GM12864 (cell line): ENCODE results near the gene INO80D.

Experiments used
- DNase-seq: peaks from one replicate; pipeline ENCODE4 v3.0.0-alpha.2; 2011; ENCODE audit warnings: low read depth
- H3K4me3 ChIP-seq: 2 replicates; pipeline ENCODE4 v1.5.1; 2011; ENCODE audit warnings: mild to moderate bottlenecking, low read depth, low read length, control low read depth
- CTCF ChIP-seq: IDR thresholded peaks from 2 replicates; pipeline ENCODE4 v1.5.1; 2011; ENCODE audit warnings: low read depth, mild to moderate bottlenecking, moderate library complexity, low read length, control low read depth, inconsistent platforms; ENCODE audit errors: missing control alignments

The INO80D gene

GRCh38 chr2:206004004-206004693 is 81.8 kb downstream of the INO80D start:
- peak; percentile 59 for TF ChIP-seq CTCF
- DNase-seq: no peak
- no peak overlapping the region for H3K4me3 ChIP-seq

- no peak for TF ChIP-seq CTCF
- DNase-seq: no peak
- no peak overlapping the region for H3K4me3 ChIP-seq
Measured at GRCh38 chr2:206002440-206002839, 83.5 kb downstream of the INO80D start.

- no peak overlapping the region for H3K4me3 ChIP-seq
- no peak for DNase-seq
- TF ChIP-seq CTCF: no peak
Measured at GRCh38 chr2:206001912-206002311, 84.1 kb downstream of the INO80D start.

- no peak for TF ChIP-seq CTCF
- no peak overlapping the region for H3K4me3 ChIP-seq
- no peak for DNase-seq
Measured at GRCh38 chr2:206000776-206001175, 85.2 kb downstream of the INO80D start.

- no peak for DNase-seq
- no peak overlapping the region for H3K4me3 ChIP-seq
- no peak for TF ChIP-seq CTCF
Measured at GRCh38 chr2:205998583-205998982, 87.4 kb downstream of the INO80D start.

- DNase-seq: no peak
- no peak overlapping the region for H3K4me3 ChIP-seq
- TF ChIP-seq CTCF: no peak
Measured at GRCh38 chr2:205996161-205996560, 89.8 kb downstream of the INO80D start.

- TF ChIP-seq CTCF: no peak
- no peak overlapping the region for H3K4me3 ChIP-seq
- DNase-seq: no peak
Measured at GRCh38 chr2:205995260-205995659, 90.7 kb downstream of the INO80D start.
